Stimulated activated CD4-positive, alpha-beta T cell treated with anti-CD3 and anti-CD28 coated beads, TNF-alpha, amount 100 ng/mL, for 24 hours (primary cell): ENCODE measurements around the gene KHDC1.
A peak's percentile ranks its signal among the peaks of the same experiment; 100 is the strongest.
"Not testable (repeated sequence)": the region's sequence is repeated elsewhere in the genome, so short reads cannot be mapped to it uniquely, and the experiment has no call there.

Source experiments
- DNase-seq, 3 experiments: peaks; one replicate each; pipeline ENCODE4 v3.0.0-alpha.2; 2020; ENCODE audit warnings: low read depth in 3 of 3

The KHDC1 gene, protein sequence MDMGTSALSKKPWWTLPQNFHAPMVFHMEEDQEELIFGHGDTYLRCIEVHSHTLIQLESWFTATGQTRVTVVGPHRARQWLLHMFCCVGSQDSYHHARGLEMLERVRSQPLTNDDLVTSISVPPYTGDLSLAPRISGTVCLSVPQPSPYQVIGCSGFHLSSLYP

DNA sequence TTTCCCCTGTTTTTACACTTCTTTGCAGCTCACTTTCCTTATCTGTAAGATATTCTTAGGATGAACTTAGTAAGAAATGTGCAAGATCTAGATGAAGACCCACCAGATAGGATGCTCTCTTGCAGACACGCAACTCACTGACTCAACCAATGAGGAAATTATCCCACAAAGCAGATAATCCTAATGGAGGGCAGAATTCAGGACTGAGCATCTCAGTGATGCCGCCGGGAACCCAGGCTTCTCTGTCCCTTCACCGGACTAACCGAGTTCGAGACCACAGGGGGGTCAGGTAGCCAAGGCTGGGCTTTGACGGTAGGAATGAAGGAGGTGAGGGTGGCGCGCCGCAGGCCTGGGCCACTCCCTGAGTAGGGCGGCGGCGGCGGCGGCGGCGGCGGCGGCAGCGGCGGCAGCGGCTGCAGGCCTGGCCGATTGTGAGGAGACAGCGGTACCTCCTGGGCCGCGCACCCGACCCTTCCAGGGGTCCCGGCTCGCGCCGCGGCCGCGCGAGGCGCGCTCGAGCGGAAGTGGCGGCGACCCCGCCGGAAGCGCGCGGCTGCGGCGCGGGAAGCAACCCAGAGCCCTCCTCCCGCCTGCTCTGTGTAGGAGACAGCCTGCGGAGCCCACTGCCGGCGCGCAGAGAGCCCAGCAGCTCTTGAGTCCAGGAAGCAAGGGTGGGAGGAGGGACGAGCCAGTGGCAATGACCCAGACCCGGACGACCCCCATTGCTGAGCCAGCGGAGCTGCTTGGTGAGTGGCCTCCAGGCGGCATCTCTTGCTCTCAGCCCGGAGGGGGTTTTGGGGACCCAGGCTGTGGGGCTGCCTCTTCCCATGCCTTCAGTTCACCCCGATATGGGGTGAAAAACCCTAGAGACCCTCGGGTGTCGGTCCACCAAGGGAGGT lies at the start of gene KHDC1:
Gene KHDC1 (minus strand): TSS at position 526 of the 899 bp plus-strand sequence. CDS start 20,679 bp downstream, outside the sequence.
- peak; percentile 23 to 60 (median 24) for DNase-seq

DNA sequence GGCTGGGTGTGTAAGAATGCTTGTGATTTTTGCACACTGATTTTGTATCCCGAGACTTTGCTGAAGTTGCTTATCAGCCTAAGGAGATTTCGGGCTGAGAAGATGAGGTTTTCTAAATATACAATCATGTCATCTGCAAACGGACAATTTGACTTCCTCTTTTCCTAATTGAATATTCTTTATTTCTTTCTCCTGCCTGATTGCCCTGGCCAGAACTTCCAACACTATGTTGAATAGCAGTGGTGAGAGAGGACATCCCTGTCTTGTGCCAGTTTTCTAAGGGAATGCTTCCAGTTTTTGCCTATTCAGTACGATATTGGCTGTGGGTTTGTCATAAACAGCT lies 47.5 kb upstream of the KHDC1 start:
- not testable (repeated sequence) for DNase-seq

DNA sequence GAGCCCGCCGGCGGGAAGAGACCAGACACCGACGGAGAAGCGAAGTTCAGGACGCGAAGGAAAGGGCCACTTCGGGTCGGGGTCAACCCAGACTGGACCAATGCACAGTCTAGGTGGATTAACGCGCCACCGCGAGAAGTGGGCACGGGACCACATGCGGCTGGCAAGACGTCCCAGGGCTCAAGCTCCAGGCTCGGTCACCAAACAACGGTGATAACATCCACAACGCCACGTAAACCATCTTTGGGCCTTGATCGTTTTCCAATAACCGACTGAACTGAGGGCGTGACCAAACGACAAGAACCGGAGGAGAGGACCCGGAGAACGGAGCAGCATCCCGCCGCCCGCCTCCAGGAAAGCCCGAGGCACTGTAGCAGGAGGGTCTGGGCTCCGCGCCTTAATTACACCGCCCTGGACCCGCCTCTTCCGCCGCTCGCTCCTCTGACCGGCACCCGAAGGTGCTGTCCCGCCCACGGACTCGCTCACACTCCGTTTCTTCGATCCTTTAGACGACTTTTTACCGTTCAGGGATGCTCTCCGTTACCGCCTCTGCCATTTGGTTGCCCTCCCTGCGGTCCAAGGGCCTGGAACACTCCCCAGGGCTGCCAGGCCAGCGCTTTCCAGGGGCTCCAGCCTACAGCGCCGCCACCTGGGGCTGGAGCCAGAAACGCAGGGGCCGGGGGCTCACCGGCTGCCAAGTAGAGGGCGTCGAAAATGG lies 46.9 kb upstream of the KHDC1 start:
- peak; percentile 26 to 75 (median 32) for DNase-seq

DNA sequence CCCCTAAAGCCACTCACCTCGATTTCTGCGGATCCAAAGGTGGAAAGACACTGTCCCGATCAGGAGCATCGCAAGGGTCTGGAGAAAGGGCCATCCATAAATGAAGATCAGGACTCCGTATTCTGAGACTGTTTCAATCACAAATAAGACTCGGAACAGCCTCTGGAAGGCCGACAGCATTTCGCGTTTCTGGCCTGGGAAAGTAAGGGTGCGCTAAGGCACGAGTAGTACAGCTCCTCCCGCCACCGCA lies 46.5 kb upstream of the KHDC1 start:
- no peak for DNase-seq

DNA sequence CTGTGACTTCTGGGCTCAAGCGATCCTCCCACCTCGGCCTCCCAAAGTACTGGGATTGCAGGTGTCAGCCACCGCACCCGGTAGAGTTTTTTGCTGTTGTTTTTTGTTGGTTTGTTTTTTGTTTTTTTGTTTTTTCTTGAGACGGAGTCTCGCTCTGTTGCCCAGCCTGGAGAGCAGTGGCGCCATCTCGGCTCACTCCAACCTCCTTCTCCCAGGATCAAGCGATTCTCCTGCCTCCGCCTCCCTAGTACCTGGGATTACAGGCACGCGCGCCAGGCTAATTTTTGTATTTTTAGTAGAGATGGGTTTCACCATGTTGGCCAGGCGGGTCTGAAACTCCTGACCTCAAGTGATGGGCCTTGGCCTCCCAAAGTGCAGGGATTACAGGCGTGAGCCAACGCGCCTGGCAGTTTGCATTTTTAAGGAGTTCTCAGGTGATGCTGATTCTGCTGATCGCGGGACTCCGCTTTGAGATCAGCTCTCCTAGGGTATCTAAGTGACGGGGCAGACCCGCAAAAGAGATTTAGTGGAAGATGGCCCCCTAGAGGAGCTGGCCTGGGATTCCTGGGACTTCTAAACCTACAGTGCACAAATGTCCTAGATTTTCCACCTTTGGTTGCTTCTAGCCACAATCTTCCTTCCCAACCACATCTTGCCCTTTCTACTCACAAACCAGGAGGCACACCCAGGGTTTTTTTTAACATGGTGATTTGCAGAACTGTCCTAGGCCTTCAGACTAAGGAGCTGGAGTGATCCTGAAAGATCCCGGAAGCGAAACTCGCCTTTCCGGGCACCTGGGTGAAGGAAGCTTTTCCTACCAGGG lies 45.9 kb upstream of the KHDC1 start:
- DNase-seq: no peak

DNA sequence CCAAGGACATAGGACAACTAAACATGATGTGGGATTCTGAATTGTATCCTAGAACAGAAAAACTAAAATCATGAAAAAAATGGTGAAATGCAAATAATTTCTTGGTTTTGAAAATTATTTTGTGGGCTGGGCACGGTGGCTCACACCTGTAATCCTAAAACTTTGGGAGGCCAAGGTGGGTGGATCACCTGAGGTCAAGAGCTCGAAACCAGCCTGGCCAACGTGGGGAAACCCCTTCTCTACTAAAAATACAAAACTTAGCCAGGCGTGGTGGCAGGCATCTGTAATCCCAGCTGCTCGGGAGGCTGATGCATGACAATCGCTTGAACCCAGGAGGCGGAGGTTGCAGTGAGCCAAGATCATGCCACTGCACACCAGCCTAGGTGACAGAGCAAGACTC lies 40.8 kb upstream of the KHDC1 start:
- not testable (repeated sequence) for DNase-seq

DNA sequence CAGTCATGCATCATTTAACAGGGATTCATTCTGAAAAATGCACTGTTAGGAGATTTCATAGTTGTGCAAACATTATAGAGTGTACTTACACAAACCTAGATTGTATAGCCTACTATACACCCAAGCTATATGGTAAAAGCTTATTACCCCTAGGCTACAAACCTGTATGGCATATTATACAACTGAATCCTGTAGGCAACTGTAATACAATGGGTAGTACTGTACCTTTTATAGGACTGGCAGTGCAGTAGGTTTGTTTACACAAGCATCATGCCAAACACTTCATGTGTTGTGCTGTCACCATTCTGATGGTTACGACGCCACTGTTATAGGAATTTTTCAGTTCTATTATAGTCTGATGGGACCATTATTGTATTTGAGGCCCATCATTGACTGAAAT lies 39.3 kb upstream of the KHDC1 start:
- no peak for DNase-seq

DNA sequence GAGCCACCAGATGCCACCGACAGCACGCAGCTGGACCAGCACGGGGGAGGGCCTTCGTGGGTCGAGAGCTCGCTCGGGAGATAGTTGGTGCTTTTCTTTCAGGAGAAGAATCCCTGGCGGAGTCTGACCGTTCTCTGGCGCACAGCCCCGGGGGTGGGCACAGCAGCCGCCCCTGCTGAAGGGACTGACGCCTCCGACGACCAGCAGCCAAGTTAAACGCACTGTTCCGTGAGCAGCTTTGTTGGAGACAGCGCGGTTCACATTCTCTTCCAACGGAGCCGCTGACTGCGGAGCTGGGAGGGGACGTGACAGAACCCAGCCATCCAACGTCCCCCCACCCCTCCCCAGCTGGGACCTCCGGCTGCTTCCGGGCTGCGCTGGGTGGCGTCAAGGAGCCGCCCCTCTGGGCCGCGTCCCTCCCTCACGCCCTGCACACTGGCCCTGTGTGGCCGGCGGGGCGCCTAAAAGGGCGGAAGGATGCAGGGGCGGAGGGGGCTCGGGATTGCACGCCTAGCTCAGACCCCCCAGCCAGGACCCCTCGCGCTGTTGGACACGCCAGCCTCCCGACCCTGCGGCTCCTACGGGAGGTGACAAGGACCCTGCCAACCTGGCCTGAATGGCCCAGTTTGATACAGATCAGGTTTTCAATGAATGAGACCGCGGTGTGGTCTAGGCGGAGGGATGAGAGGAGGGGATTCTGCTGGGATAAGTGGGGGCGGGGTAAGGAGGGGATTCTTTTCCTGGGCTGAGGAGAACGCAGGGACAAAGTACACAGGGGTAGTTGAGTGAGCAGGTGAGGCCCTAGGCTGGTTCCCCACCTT lies 36.4 kb upstream of the KHDC1 start:
- DNase-seq: no peak

DNA sequence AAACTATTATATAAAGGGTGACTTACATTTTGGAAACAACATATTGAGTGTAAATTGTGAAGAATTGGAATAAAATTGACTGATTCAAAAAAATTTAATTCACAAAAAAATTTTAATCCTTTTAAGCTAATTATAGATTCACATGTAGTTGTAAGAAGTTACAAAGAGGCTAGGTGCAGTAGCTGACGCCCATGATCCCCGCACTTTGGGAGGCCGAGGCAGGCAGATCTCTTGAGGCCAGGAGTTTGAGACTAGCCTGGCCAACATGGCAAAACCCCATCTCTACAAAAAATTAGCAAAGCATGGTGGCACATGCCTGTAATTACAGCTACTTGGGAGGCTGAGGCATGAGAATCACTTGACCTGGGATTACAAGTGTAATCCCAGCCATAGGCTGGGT lies 30.3 kb upstream of the KHDC1 start:
- DNase-seq: no peak

DNA sequence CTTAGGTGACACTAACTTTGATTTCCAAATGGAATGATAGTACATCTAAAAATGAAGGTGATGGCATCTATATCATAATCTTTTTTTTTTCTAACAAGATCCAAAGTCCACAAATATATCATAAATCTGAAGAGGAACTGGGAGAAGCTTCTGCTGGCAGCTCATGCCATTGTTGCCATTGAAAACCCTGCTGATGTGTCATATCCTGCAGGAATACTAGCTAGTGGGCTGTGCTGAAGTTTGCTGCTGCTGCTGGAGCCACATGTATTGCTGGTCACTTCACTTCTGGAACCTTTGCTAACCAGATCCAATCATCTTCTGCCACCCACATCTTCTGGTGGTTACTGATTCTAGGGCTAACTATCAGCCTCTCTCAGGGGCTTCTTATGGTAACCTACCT lies 27.4 kb upstream of the KHDC1 start:
- DNase-seq: no peak

DNA sequence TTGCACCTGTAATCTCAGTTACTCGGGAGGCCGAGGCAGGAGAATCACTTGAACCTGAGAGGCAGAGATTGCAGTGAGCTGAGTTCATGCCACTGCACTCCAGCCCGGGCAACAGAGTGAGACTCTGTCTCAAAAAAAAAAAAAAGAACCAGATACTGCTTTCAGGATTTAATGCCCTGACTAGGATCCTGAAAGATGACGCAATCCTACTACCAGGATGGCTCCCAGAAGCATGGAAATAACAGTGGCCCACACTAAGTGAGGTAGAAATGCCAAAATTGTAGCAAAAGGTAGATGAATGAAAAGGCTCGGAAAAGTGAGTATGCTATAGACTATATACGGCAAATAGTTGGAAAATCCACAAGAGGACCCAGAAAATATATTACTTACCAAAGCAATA lies 23.8 kb upstream of the KHDC1 start:
- no peak for DNase-seq

DNA sequence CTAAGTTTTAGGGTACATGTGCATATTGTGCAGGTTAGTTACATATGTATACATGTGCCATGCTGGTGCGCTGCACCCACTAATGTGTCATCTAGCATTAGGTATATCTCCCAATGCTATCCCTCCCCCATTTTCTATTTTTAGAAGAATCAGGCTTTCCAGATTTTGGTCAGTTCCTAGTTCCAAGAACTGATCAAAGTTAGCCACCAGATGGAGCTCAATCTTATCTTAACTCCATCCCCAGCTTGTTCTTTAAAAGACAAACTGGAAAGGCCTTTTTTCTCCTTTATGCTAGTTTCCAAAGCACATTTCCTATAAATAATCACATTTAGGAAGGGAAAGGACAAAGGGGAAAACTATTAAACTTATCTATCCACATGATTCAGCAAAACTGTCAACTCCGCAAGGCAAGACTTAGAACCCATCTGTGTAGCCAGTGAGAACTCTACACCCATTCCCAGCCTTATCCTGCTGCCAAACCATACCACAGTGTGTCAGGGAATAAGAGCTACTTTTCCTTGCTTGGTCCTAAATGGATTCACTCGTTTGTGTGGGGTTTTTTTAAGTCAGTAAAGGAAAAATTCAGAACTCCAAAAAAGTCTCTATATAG lies 22.8 kb upstream of the KHDC1 start:
- DNase-seq: no peak

DNA sequence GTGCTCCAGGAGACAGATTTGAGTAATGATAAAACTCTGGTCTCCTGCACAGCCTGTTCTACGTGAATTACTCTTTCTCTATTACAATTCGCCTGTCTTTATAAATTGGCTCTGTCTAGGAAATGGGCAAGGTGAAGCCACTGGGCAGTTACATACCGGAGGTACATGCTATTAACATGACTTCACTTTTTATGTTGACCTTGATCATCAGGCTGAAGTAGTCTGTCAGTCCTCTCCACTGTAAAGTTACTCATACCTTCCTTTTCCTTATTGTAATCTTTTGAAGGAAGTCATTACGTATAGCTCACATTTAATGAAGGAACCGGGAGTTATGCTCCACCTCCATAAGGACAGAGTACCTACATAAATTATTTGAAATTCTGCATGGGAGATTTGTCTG lies 19.9 kb upstream of the KHDC1 start:
- no peak for DNase-seq

DNA sequence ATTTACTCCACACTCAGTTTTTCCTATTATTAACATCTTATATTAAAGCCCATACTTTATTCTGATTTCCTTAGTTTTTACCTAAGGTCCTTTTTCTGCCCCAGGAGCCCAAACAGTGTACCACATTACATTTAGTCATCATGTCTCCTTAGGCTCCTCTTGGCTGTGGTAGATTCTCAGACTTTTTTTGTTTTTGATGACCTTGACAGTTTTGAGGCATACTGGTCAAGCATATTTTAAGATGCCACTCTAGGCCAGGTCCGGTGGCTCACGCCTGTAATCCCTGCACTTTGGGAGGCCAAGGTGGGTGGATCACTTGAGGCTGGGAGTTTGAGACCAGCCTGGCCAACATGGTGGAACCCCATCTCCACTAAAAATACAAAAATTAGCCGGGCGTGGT lies 18.7 kb upstream of the KHDC1 start:
- DNase-seq: not testable (repeated sequence)

DNA sequence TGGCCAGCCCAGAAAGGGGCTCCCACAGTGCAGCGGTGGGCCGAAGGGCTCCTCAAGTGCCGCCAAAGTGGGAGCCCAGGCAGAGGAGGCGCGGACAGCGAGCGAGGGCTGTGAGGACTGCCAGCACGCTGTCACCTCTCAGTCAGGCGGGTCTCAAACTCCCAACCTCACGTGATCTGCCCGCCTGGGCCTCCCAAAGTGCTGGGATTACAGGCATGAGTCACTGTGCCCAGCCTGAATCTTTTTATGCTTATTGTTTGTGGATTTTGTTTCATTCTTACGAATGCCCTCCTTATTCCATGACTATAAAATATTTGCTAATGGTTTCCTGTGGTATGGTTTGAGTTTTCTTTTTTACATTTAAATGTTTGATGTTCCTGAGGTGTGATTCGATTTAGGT lies 6.3 kb upstream of the KHDC1 start:
- DNase-seq: not testable (repeated sequence)

DNA sequence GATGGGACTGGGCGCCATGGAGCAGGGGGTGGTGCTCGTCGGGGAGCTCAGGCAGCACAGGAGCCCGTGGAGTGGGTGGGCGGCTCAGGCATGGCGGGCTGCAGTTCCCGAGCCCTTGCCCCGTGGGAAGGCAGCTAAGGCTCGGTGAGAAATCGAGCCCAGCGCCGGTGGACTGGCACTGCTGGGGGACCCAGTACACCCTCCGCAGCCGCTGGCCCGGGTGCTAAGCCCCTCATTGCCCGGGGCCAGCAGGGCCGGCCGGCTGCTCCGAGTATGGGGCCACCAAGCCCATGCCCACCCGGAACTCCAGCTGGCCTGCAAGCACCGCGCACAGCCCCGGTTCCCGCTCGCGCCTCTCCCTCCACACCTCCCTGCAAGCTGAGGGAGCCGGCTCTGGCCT lies 5.9 kb upstream of the KHDC1 start:
- DNase-seq: not testable (repeated sequence)

DNA sequence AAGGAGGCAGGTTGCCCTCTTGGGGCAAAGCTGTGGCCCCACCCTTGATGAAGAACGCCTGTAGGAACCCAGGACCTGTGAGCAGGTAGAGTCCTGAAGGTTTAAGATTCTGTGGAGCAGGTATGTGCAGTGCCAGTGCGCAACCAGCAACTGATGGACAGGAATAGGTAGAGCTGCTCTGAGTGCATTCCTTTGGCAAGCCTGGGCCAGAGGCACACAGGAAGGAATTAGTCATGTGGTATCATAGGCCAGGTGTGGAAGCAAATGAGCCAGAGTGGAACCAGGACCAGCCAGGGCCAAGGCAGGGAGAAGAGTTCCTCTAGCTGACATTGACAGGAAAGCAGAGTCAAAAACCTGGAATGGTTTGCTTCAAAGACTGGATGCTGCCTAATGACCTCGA lies 1.4 kb upstream of the KHDC1 start:
- DNase-seq: no peak

DNA sequence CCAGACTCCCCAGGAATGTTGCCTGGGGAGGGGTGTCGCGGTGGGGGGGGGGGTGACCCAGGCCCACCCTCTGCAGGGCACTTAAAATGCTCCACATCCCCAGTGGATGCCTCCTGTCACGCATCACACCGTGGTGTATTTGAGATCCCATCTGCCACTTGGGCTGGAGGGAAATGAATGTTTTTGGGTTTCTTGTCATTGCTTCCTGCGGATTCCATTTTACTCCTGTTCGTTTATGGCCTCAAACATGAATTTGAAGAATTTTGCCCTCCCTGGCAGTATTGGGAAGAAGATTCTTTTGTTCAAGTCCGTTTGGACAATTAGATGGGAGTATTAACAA lies 544 bp upstream of the KHDC1 start:
- no peak for DNase-seq

DNA sequence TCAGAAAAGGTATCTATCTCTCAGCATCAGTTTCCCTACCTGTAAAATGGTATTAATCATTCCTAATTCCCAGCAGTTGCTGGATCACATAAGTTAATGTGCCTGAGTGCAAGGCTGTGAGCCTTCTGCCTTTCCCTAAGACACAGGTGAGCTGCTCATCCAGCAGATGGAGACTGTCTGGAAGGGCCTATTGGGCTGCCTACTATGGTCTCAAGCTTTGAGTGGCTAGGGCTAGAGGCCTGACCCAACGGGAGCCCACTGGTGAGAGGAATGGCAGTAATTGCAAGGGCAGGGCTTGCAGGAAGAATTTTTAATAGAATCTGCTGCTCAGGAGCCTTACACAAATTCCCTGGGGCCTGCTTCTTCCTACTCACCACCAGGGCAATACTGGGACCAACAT lies 4.3 kb downstream of the KHDC1 start:
- DNase-seq: no peak

DNA sequence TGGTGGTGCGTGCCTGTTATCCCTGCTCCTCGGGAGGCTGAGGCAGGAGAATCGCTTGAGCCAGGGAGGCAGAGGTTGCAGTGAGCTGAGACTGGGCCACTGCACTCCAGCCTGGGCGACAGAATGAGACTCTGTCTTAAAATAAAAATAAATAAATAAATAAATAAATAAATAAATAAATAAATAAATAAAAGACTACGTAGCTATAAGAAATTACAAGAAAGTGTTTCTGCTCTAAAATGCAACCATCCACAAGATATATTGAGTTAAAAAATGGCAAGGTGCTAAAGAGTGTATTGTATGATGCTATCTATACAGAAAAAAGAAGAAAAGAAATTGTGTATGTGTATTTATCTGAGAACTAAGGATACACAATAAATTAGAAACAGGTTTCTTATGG lies 8.7 kb downstream of the KHDC1 start:
- not testable (repeated sequence) for DNase-seq

DNA sequence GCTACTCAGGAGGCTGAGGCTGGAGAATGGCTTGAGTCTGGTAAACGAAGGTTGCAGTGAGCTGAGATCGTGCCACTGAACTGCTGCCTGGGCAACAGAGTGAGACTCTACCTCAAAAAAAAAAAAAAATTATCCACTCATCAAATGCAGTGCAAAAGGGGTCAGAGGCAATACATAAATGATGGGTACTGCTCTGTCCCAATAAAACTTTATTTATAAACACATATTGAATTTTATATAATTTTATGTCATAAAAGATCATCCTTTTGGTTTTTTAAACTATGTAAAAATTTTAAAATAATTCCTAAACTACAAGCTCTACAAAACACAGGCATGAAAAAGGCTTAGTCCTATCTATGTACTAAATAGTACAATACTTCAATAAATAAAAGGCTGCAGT lies 10.3 kb downstream of the KHDC1 start:
- no peak for DNase-seq
